Subcutaneous abdominal adipose tissue (tissue), 5 donors: ENCODE measurements around the gene IST1.
A peak's percentile ranks its signal among the peaks of the same experiment; 100 is the strongest.

Experiments used
- H3K27ac ChIP-seq: one replicate; pipeline ENCODE4 v1.7.0; 2013; ENCODE audit warnings: low read depth, mild to moderate bottlenecking, inconsistent platforms, low read length, moderate library complexity
- H3K27me3 ChIP-seq, 5 donors: one replicate each; pipeline ENCODE4 v1.7.0; 2013; ENCODE audit warnings: low read length in 5 of 5, inconsistent platforms in 1 of 5; ENCODE audit not compliant: control insufficient read depth in 5 of 5, insufficient read depth in 4 of 5
- H3K36me3 ChIP-seq, 5 donors: one replicate each; pipeline ENCODE4 v1.7.0; 2013; ENCODE audit warnings: low read length in 5 of 5; ENCODE audit not compliant: control insufficient read depth in 5 of 5, insufficient read depth in 5 of 5
- H3K4me1 ChIP-seq, 5 donors: one replicate each; pipeline ENCODE4 v1.7.0; 2013; ENCODE audit warnings: low read length in 5 of 5, mild to moderate bottlenecking in 3 of 5, moderate library complexity in 1 of 5; ENCODE audit not compliant: control insufficient read depth in 5 of 5, insufficient read depth in 5 of 5
- H3K4me3 ChIP-seq, 5 donors: one replicate each; pipeline ENCODE4 v1.7.0; 2013; ENCODE audit warnings: low read length in 5 of 5, low read depth in 1 of 5
- H3K9ac ChIP-seq, 5 donors: one replicate each; pipeline ENCODE4 v1.7.0; 2013; ENCODE audit warnings: low read length in 5 of 5, mild to moderate bottlenecking in 4 of 5, moderate library complexity in 3 of 5
- H3K9me3 ChIP-seq, 5 donors: one replicate each; pipeline ENCODE4 v1.7.0; 2013; ENCODE audit warnings: low read length in 5 of 5; ENCODE audit not compliant: control insufficient read depth in 5 of 5
- donor health status: healthy.
- donor health status: healthy.
- donor health status: healthy.
- donor health status: healthy.
- donor health status: healthy.

IST1 gene

GRCh38 chr16:71912534-71913275, 17.4 kb downstream of the IST1 start:
- Histone ChIP-seq H3K27me3 (no peaks in the 10 kb centered on the region), H3K4me1 (peaks cover 0 to 53% (median 42%) of the 10 kb centered on the region in 5 donors), H3K27ac (peak overlapping the region; percentile 48), H3K36me3 (peaks cover 2 to 16% (median 12%) of the 10 kb centered on the region in 5 donors), H3K4me3 (no peak overlapping the region), H3K9me3 (no peaks in the 10 kb centered on the region), H3K9ac (no peak overlapping the region)

GRCh38 chr16:71914802-71915201, 19.5 kb downstream of the IST1 start:
- H3K27me3 ChIP-seq: no peaks in the 10 kb centered on the region
- H3K27ac ChIP-seq: peak overlapping the region; percentile 21
- no peak overlapping the region for H3K9ac ChIP-seq
- peaks cover 1 to 65% (median 62%) of the 10 kb centered on the region in 5 donors for H3K4me1 ChIP-seq
- peaks cover 0 to 4% (median 0%) of the 10 kb centered on the region in 5 donors for H3K9me3 ChIP-seq
- peaks cover 0 to 23% (median 15%) of the 10 kb centered on the region in 5 donors for H3K36me3 ChIP-seq
- H3K4me3 ChIP-seq: no peak overlapping the region

- peaks cover 0 to 4% (median 0%) of the 10 kb centered on the region in 5 donors for H3K9me3 ChIP-seq
- H3K27ac ChIP-seq: peak overlapping the region; percentile 21
- peaks cover 1 to 65% (median 62%) of the 10 kb centered on the region in 5 donors for H3K4me1 ChIP-seq
- no peak overlapping the region for H3K4me3 ChIP-seq
- H3K27me3 ChIP-seq: no peaks in the 10 kb centered on the region
- H3K9ac ChIP-seq: peak overlapping the region in 1 of 5 donors; percentile 13
- peaks cover 0 to 28% (median 19%) of the 10 kb centered on the region in 5 donors for H3K36me3 ChIP-seq
Observed at GRCh38 chr16:71915350-71915749, 20.0 kb downstream of the IST1 start.

GRCh38 chr16:71916397-71916920, 21.1 kb downstream of the IST1 start:
- H3K36me3 ChIP-seq: peaks cover 4 to 39% (median 30%) of the 10 kb centered on the region in 5 donors

GRCh38 chr16:71917900-71918299, 22.6 kb downstream of the IST1 start:
- Histone ChIP-seq H3K4me1 (peaks cover 1 to 62% (median 56%) of the 10 kb centered on the region in 5 donors), H3K9ac (peak overlapping the region in 1 of 5 donors; percentile 12), H3K9me3 (peaks cover 0 to 4% (median 0%) of the 10 kb centered on the region in 5 donors), H3K36me3 (peaks cover 10 to 53% (median 43%) of the 10 kb centered on the region in 5 donors), H3K27ac (peak overlapping the region; percentile 48), H3K27me3 (no peaks in the 10 kb centered on the region), H3K4me3 (no peak overlapping the region)

More at GRCh38 chr16:71916397-71916920, 21.1 kb downstream of the IST1 start:
- peak overlapping the region; percentile 65 for H3K27ac ChIP-seq
- H3K4me3 ChIP-seq: peak overlapping the region in 3 of 5 donors; percentile 11 to 22 (median 22)
- peaks cover 0 to 4% (median 0%) of the 10 kb centered on the region in 5 donors for H3K9me3 ChIP-seq
- no peak overlapping the region for H3K9ac ChIP-seq
- no peaks in the 10 kb centered on the region for H3K27me3 ChIP-seq
- H3K4me1 ChIP-seq: peaks cover 1 to 65% (median 62%) of the 10 kb centered on the region in 5 donors

GRCh38 chr16:71919035-71919434, 23.7 kb downstream of the IST1 start:
- H3K4me3 ChIP-seq: peak overlapping the region in 1 of 5 donors; percentile 15
- peaks cover 3 to 58% (median 54%) of the 10 kb centered on the region in 5 donors for H3K4me1 ChIP-seq
- H3K9ac ChIP-seq: peak overlapping the region in 1 of 5 donors; percentile 41
- H3K27me3 ChIP-seq: no peaks in the 10 kb centered on the region
- H3K27ac ChIP-seq: peak overlapping the region; percentile 48
- peaks cover 22 to 65% (median 51%) of the 10 kb centered on the region in 5 donors for H3K36me3 ChIP-seq
- peaks cover 0 to 4% (median 0%) of the 10 kb centered on the region in 5 donors for H3K9me3 ChIP-seq

- H3K27me3 ChIP-seq: no peaks in the 10 kb centered on the region
- no peak overlapping the region for H3K27ac ChIP-seq
- H3K9me3 ChIP-seq: peaks cover 0 to 4% (median 0%) of the 10 kb centered on the region in 5 donors
- H3K4me1 ChIP-seq: peaks cover 5 to 52% (median 45%) of the 10 kb centered on the region in 5 donors
- H3K9ac ChIP-seq: no peak overlapping the region
- no peak overlapping the region for H3K4me3 ChIP-seq
- peaks cover 26 to 79% (median 62%) of the 10 kb centered on the region in 5 donors for H3K36me3 ChIP-seq
Observed at GRCh38 chr16:71920658-71921057, 25.3 kb downstream of the IST1 start.

GRCh38 chr16:71923941-71924690, 28.8 kb downstream of the IST1 start:
- Histone ChIP-seq H3K9ac (no peak overlapping the region), H3K4me3 (no peak overlapping the region), H3K36me3 (peaks cover 32 to 92% (median 72%) of the 10 kb centered on the region in 5 donors), H3K27ac (no peak overlapping the region), H3K4me1 (peaks cover 9 to 55% (median 39%) of the 10 kb centered on the region in 5 donors), H3K9me3 (peaks cover 0 to 4% (median 0%) of the 10 kb centered on the region in 5 donors), H3K27me3 (no peaks in the 10 kb centered on the region)

- Histone ChIP-seq H3K36me3 (peaks cover 33 to 92% (median 70%) of the 10 kb centered on the region in 5 donors), H3K9me3 (peaks cover 0 to under 1% (median 0%) of the 10 kb centered on the region in 5 donors), H3K9ac (no peak overlapping the region), H3K27me3 (no peaks in the 10 kb centered on the region), H3K27ac (no peak overlapping the region), H3K4me1 (peaks cover 9 to 53% (median 35%) of the 10 kb centered on the region in 5 donors), H3K4me3 (no peak overlapping the region)
Observed at GRCh38 chr16:71924710-71925109, 29.4 kb downstream of the IST1 start.
